Stomach (tissue), 4 donors: ENCODE results near the gene CNOT3.
"Not testable (repeated sequence)": the region's sequence is repeated elsewhere in the genome, so short reads cannot be mapped to it uniquely, and the experiment has no call there.

Experiments used
- EP300 ChIP-seq: sonication (generic); formaldehyde crosslinking; IDR thresholded peaks from one replicate; pipeline ENCODE4 v1.6.1; 2017; ENCODE audit warnings: antibody characterized with exemption
- TF ChIP-seq, protein P1 (sequence below), 7 experiments: fragments of 450-650 bp in 4 of 7; fragments of 200-600 bp in 3 of 7; sonication (generic) in 3 of 7; IDR thresholded peaks; one replicate each; pipeline ENCODE4 v1.5.1; 2016 to 2019; ENCODE audit warnings: antibody characterized with exemption in 7 of 7, control low read depth in 2 of 7, mild to moderate bottlenecking in 1 of 7

DNA sequence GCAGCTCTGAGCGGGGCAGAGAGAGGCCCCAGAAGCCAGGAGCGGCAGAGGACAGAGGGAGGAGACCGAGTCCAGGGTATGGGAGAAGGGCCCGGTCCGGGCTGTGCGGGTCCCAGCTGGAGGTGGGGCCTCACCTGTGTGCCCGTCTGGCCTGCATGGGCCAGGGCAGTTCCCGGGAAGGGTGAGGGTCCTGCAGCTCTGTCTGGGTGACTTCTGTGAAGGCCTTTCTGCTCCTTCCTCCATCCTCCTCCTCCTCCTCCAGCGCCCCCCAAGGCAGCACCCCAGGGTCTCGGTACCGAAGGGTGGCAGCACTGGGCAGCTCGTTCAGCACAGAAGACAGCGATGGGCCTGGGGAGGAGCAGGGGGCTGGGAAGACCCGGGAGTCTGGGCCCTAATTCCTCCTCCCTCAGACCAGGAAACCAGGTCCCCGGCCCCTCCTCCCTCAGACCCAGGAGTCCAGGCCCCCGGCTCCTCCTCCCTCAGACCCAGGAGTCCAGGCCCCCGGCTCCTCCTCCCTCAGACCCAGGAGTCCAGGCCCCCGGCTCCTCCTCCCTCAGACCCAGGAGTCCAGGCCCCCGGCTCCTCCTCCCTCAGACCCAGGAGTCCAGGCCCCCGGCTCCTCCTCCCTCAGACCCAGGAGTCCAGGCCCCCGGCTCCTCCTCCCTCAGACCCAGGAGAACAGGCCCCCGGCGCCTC lies 34.3 kb downstream of the CNOT3 start:
- TF ChIP-seq EP300, result not testable (repeated sequence)
- TF ChIP-seq, protein P1, sequence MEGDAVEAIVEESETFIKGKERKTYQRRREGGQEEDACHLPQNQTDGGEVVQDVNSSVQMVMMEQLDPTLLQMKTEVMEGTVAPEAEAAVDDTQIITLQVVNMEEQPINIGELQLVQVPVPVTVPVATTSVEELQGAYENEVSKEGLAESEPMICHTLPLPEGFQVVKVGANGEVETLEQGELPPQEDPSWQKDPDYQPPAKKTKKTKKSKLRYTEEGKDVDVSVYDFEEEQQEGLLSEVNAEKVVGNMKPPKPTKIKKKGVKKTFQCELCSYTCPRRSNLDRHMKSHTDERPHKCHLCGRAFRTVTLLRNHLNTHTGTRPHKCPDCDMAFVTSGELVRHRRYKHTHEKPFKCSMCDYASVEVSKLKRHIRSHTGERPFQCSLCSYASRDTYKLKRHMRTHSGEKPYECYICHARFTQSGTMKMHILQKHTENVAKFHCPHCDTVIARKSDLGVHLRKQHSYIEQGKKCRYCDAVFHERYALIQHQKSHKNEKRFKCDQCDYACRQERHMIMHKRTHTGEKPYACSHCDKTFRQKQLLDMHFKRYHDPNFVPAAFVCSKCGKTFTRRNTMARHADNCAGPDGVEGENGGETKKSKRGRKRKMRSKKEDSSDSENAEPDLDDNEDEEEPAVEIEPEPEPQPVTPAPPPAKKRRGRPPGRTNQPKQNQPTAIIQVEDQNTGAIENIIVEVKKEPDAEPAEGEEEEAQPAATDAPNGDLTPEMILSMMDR (IDR thresholded peaks at IDR 0.05), result not testable (repeated sequence)
